ENCODE results near the gene SFT2D3. TPM values are rescaled to one million over a fixed set of nuclear protein-coding genes. Genes with fewer than 3 reads are reported as not detected.

Gene SFT2D3
- total and polyA plus RNA-seq, 2 donors (not counting 1 experiment from before 2014, with no cell fraction given): 3.5 to 14.2 TPM

- WGBS (ENCODE audit: insufficient coverage): 86% methylated on average over 6 of the region's 6 CpGs
- no peak overlapping the region for H3K27ac Mint-ChIP-seq
- DNase-seq: no peak
- Histone ChIP-seq H3K4me1 (ENCODE audit: control insufficient read depth in 2 of 2, insufficient read depth in 2 of 2, low read length in 2 of 2) (peaks cover 12 to 28% of the 10 kb centered on the region in 2 donors), H3K36me3 (replicated peaks in 1 of 2; ENCODE audit: control extremely low read depth in 1 of 2, control insufficient read depth in 1 of 2, extremely low read depth in 1 of 2, insufficient read depth in 2 of 2, low read length in 1 of 2) (no peaks in the 10 kb centered on the region), H3K4me2 (replicated peaks; ENCODE audit: low read depth, low read length, poor library complexity, severe bottlenecking) (no peak overlapping the region), H2AFZ (ENCODE audit: insufficient read depth, low read depth, low read length, poor library complexity, severe bottlenecking) (no peak overlapping the region), H3K27me3 (replicated peaks in 1 of 4; ENCODE audit: control extremely low read depth in 1 of 4, control insufficient read depth in 3 of 4, insufficient read depth in 4 of 4, low read length in 3 of 4) (peaks cover 0 to 22% (median 15%) of the 10 kb centered on the region in 4 experiments), H3K27ac (ENCODE audit: low read length in 2 of 2) (no peak overlapping the region), H3K9me3 (ENCODE audit: control extremely low read depth in 1 of 3, control insufficient read depth in 2 of 3, insufficient read depth in 1 of 3, low read length in 2 of 3) (peaks cover 0 to 3% (median 0%) of the 10 kb centered on the region in 3 donors), H4K20me1 (ENCODE audit: control insufficient read depth, insufficient read depth, low read length, poor library complexity, severe bottlenecking) (no peaks in the 10 kb centered on the region), H3K79me2 (ENCODE audit: control insufficient read depth, insufficient read depth, low read length) (no peaks in the 10 kb centered on the region), H3K9ac (ENCODE audit: low read length) (no peak overlapping the region), H3K4me3 (ENCODE audit: control extremely low read depth in 1 of 5, extremely low read depth in 1 of 5, insufficient read depth in 1 of 5, low read depth in 2 of 5, low read length in 4 of 5) (no peak overlapping the region)
- POLR2A ChIA-PET: no interaction called here
- no peak overlapping the region for H3K4me3 Mint-ChIP-seq
- no peaks in the 10 kb centered on the region for H3K9me3 Mint-ChIP-seq (ENCODE audit: insufficient read depth)
- no peak for ATAC-seq (ENCODE audit: low read depth)
- no peak for TF ChIP-seq EZH2 (IDR thresholded peaks at IDR 0.05; ENCODE audit: borderline replicate concordance, insufficient read depth, low read depth, low read length, poor library complexity, severe bottlenecking)
- no peak for TF ChIP-seq CTCF (IDR thresholded peaks at IDR 0.05)
- peaks cover 22% of the 10 kb centered on the region for H3K27me3 Mint-ChIP-seq
- H3K4me1 Mint-ChIP-seq: peaks cover 19% of the 10 kb centered on the region
- intact Hi-C loops (cut with micrococcal nuclease): no loop called here
- CTCF ChIA-PET: no interaction called here
These were observed 22.3 kb upstream of the SFT2D3 start for GRCh38 chr2:127678991-127679390.

- H3K4me1 ChIP-seq (ENCODE audit: control insufficient read depth in 2 of 2, insufficient read depth in 2 of 2, low read length in 2 of 2): peaks cover 5 to 22% of the 10 kb centered on the region in 2 donors
- peaks cover 0 to 15% (median 9%) of the 10 kb centered on the region in 4 experiments for H3K27me3 ChIP-seq (replicated peaks in 1 of 4; ENCODE audit: control extremely low read depth in 1 of 4, control insufficient read depth in 3 of 4, insufficient read depth in 4 of 4, low read length in 3 of 4)
- H3K9ac ChIP-seq (ENCODE audit: low read length): no peak overlapping the region
- DNase-seq (no peak), ATAC-seq (ENCODE audit: low read depth) (no peak)
- Mint-ChIP-seq H3K27ac (no peak overlapping the region), H3K9me3 (ENCODE audit: insufficient read depth) (no peaks in the 10 kb centered on the region), H3K27me3 (peaks cover 18% of the 10 kb centered on the region), H3K4me3 (no peak overlapping the region), H3K4me1 (peaks cover 14% of the 10 kb centered on the region)
- WGBS (ENCODE audit: insufficient coverage): 47% methylated on average over 12 of the region's 15 CpGs
- H4K20me1 ChIP-seq (ENCODE audit: control insufficient read depth, insufficient read depth, low read length, poor library complexity, severe bottlenecking): no peaks in the 10 kb centered on the region
- H3K9me3 ChIP-seq (ENCODE audit: control extremely low read depth in 1 of 3, control insufficient read depth in 2 of 3, insufficient read depth in 1 of 3, low read length in 2 of 3): peaks cover 0 to 3% (median 0%) of the 10 kb centered on the region in 3 donors
- ChIA-PET POLR2A (no interaction called here), CTCF (interaction anchor here (2.1 kb wide), 1 partner anchor 89 kb away, joined by 5 read pairs; no protein-coding TSS in a partner anchor)
- no peak overlapping the region for H3K4me3 ChIP-seq (ENCODE audit: control extremely low read depth in 1 of 5, extremely low read depth in 1 of 5, insufficient read depth in 1 of 5, low read depth in 2 of 5, low read length in 4 of 5)
- no peak for TF ChIP-seq EZH2 (IDR thresholded peaks at IDR 0.05; ENCODE audit: borderline replicate concordance, insufficient read depth, low read depth, low read length, poor library complexity, severe bottlenecking)
- no peak for TF ChIP-seq CTCF (IDR thresholded peaks at IDR 0.05)
- H3K79me2 ChIP-seq (ENCODE audit: control insufficient read depth, insufficient read depth, low read length): no peaks in the 10 kb centered on the region
- H3K36me3 ChIP-seq (replicated peaks in 1 of 2; ENCODE audit: control extremely low read depth in 1 of 2, control insufficient read depth in 1 of 2, extremely low read depth in 1 of 2, insufficient read depth in 2 of 2, low read length in 1 of 2): no peaks in the 10 kb centered on the region
- no peak overlapping the region for H3K4me2 ChIP-seq (replicated peaks; ENCODE audit: low read depth, low read length, poor library complexity, severe bottlenecking)
- intact Hi-C loops (cut with micrococcal nuclease): no loop called here
- H3K27ac ChIP-seq (ENCODE audit: low read length in 2 of 2): no peak overlapping the region
- no peak overlapping the region for H2AFZ ChIP-seq (ENCODE audit: insufficient read depth, low read depth, low read length, poor library complexity, severe bottlenecking)
These were observed 21.5 kb upstream of the SFT2D3 start for GRCh38 chr2:127679680-127680361.
